G401 (cell line): ENCODE results near the gene ZNF184. TPM values are rescaled to one million over a fixed set of nuclear protein-coding genes. Genes with fewer than 3 reads are reported as not detected.

ENCODE experiments used
- DNase-seq: peaks from one replicate; pipeline ENCODE4 v3.0.0-alpha.2; 2015; ENCODE audit warnings: low spot score
- in situ Hi-C: cut with HindIII; loops from 2 replicates; pipeline ENCODE4 v1.10.0; 2016; ENCODE audit warnings: low sequenced_read_pairs, mixed read lengths
- total RNA-seq: library from RNA; depleted of rRNA; stranded (reverse); fragments of >200 nt; shearing (Covaris generic); gene quantifications from 2 replicates; pipeline ENCODE4 v1.2.3, GENCODE V29; 2014; rRNA removed

ZNF184 gene
- total RNA-seq, result 14.1 and 23.9 TPM in 2 replicates

GRCh38 chr6:27472617-27473400 lies at the start of gene ZNF184:
TSS of gene ZNF184 (minus strand) at chr6:27473105. CDS start at chr6:27472294, 811 bp downstream.
- DNase-seq, result peak; percentile 98
- in situ Hi-C loops, result no loop called here

GRCh38 chr6:27518881-27519795 lies 46.2 kb upstream of the ZNF184 start:
- in situ Hi-C loops, result loop anchor here (25.0 kb wide), 1 partner anchor 93 kb away; no protein-coding TSS in a partner anchor
- DNase-seq, result peak; percentile 90

- in situ Hi-C loops, result loop anchor here (25.0 kb wide), 1 partner anchor 94 kb away; no protein-coding TSS in a partner anchor
- peak; percentile 75 for DNase-seq
Observed at GRCh38 chr6:27517928-27518787, 45.3 kb upstream of the ZNF184 start.

- in situ Hi-C loops, result loop anchor here (25.0 kb wide), 1 partner anchor 95 kb away; no protein-coding TSS in a partner anchor
- no peak for DNase-seq
Observed at GRCh38 chr6:27517238-27517637, 44.3 kb upstream of the ZNF184 start.

- DNase-seq, result no peak
- in situ Hi-C loops, result loop anchor here (25.0 kb wide), 1 partner anchor 97 kb away; no protein-coding TSS in a partner anchor
Observed at GRCh38 chr6:27514906-27515495, 42.1 kb upstream of the ZNF184 start.

- in situ Hi-C loops, result loop anchor here (25.0 kb wide), 1 partner anchor 100 kb away; no protein-coding TSS in a partner anchor
- DNase-seq, result no peak
Observed at GRCh38 chr6:27512525-27512924, 39.6 kb upstream of the ZNF184 start.

- DNase-seq, result no peak
- in situ Hi-C loops, result loop anchor here (25.0 kb wide), 1 partner anchor 105 kb away; no protein-coding TSS in a partner anchor
Observed at GRCh38 chr6:27507041-27507956, 34.4 kb upstream of the ZNF184 start.

GRCh38 chr6:27505209-27506027 lies 32.5 kb upstream of the ZNF184 start:
- DNase-seq, result peak; percentile 74
- in situ Hi-C loops, result loop anchor here (25.0 kb wide), 1 partner anchor 107 kb away; no protein-coding TSS in a partner anchor

- peak; percentile 69 for DNase-seq
- in situ Hi-C loops, result loop anchor here (25.0 kb wide), 1 partner anchor 109 kb away; no protein-coding TSS in a partner anchor
Observed at GRCh38 chr6:27503436-27504030, 30.6 kb upstream of the ZNF184 start.

GRCh38 chr6:27502508-27503435 lies 29.9 kb upstream of the ZNF184 start:
- in situ Hi-C loops, result loop anchor here (25.0 kb wide), 1 partner anchor 110 kb away; no protein-coding TSS in a partner anchor

GRCh38 chr6:27501187-27501586 lies 28.3 kb upstream of the ZNF184 start:
- DNase-seq, result no peak
- in situ Hi-C loops, result loop anchor here (25.0 kb wide), 1 partner anchor 111 kb away; no protein-coding TSS in a partner anchor

More at GRCh38 chr6:27502508-27503435, 29.9 kb upstream of the ZNF184 start:
- DNase-seq, result peak; percentile 55

GRCh38 chr6:27500177-27500576 lies 27.3 kb upstream of the ZNF184 start:
- in situ Hi-C loops, result loop anchor here (25.0 kb wide), 1 partner anchor 112 kb away; no protein-coding TSS in a partner anchor
- no peak for DNase-seq

GRCh38 chr6:27495386-27496135 lies 22.7 kb upstream of the ZNF184 start:
- in situ Hi-C loops, result no loop called here
- peak; percentile 49 for DNase-seq

GRCh38 chr6:27494987-27495385 lies 22.1 kb upstream of the ZNF184 start:
- in situ Hi-C loops, result no loop called here
- DNase-seq, result no peak
